HG02588 (cell line): ENCODE results near the gene ZGPAT.
"Not testable (repeated sequence)": the region's sequence is repeated elsewhere in the genome, so short reads cannot be mapped to it uniquely, and the experiment has no call there.

Source experiments
- ATAC-seq: cut with Tn5 transposase; IDR thresholded peaks from one replicate; pipeline ENCODE4 v1.9.1; 2021; ENCODE audit warnings: mild to moderate bottlenecking, moderate library complexity; ENCODE audit not compliant: unreplicated experiment

ZGPAT gene

GRCh38 chr20:63755933-63756647 is 48.3 kb downstream of the ZGPAT start:
- ATAC-seq, result no peak

- ATAC-seq, result no peak
These were observed 48.8 kb downstream of the ZGPAT start for GRCh38 chr20:63756648-63756991.

- ATAC-seq, result no peak
These were observed 50.3 kb downstream of the ZGPAT start for GRCh38 chr20:63758152-63758551.

DNA sequence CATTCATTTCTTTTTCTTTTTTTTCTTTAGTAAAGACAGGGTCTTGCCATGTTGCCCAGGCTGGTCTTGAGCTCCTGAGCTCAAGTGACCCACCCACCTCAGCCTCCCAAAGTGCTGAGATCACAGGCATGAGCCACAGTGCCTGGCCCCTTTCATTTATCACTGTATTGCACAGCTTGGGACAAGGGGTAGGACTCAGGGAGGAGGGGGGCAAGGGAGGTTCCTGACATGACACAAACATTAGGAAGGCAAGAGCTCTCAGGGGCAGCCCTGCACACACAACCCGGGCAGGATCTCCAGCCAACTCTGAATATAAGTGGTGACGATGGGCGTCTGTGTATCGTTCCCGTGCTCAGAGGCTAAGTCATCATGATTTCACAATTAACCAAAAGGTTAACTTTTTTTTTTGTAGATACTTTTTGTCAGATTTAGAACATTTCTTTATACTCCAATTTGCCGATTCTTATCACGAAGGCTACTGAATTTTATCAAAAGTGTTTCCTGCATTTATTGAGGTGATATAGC is 51.6 kb downstream of the ZGPAT start:
- no peak for ATAC-seq

- no peak for ATAC-seq
These were observed 57.4 kb downstream of the ZGPAT start for GRCh38 chr20:63765082-63765873.

DNA sequence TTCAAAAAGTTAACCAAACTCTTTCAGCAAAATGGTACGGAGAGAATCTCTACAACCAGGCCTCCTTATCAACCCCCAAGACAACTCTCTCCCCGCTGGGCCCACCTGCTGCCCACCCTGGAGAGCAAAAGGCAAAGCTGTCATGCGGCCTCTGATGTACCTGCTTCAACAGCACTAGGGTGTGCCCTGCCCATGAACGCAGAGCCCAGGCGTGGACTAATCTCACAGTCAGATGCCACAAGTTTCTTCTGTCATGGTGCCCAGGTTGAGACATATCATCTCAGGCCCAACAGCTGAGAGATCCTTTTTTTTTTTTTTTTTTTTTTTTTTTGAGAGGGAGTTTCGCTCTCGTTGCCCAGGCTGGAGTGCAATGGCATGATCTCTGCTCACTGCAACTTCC is 58.1 kb downstream of the ZGPAT start:
- no peak for ATAC-seq

DNA sequence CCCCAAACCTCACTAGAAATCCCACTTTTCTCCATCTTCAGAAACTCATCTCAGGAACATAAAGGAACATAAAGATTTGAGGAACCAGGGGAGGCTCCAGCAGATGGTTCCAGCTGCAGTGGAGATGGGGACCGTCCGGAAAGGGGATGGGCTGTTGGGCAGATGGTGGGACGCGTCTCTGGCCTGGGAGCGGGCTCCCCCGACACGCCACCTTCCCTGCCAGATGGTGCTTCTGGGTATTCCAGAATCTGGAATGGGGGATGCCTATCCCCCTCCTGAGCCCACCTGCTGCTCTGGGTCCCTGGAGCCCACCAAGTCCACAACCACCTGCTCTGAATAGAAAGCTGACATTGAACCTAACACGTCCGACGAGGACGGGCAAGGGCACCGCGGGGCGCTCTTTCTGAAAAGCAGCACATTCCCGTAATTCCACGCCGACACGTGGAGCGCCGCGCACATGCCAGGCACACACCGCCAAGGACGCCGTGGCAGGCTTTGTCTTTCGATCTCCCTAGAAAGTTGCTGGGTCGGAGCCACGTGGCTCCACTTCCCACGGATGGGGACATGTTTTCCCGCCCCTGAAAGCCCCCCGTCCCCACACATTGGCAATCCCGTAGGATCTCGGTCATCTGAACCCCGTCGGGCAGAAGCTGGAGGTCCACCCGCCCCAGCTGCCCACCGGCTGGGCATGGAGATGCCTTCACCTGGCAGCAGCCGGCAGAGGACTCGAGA is 59.0 kb downstream of the ZGPAT start:
- no peak for ATAC-seq

- ATAC-seq, result no peak
These were observed 59.6 kb downstream of the ZGPAT start for GRCh38 chr20:63767456-63767855.

GRCh38 chr20:63767886-63768285 is 60.0 kb downstream of the ZGPAT start:
- ATAC-seq, result no peak

- no peak for ATAC-seq
These were observed 61.0 kb downstream of the ZGPAT start for GRCh38 chr20:63768591-63769515.

DNA sequence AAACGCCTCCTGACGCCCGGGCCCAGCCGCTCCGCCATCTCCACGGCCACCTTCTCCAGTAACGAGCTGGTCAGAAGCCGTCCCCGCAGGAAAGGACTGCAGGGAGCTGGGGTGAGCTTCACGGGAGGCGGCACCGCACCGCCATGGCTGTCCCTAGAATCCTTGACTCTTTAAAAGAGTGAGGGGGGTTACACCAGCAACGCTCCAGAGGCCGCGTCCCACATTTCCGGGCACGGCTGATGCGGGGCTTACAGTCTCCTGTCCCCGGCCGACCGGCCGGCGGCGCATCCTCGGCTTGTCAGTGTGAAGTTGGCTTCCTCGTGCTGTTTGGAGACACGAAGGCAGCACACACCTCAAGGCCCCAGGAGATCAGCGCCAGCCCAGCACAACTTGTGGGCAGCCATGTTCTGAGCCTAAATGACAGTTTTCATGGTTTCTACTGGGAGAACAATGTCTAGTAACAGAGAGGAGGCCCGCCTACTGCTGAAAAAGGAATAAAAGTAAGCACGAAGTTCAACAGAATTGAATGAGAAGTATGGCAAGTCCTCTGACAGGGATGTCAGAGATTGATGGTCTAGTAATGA is 62.1 kb downstream of the ZGPAT start:
- no peak for ATAC-seq

- no peak for ATAC-seq
These were observed 63.3 kb downstream of the ZGPAT start for GRCh38 chr20:63771046-63771707.

GRCh38 chr20:63772781-63773518 is 65.1 kb downstream of the ZGPAT start:
- no peak for ATAC-seq

DNA sequence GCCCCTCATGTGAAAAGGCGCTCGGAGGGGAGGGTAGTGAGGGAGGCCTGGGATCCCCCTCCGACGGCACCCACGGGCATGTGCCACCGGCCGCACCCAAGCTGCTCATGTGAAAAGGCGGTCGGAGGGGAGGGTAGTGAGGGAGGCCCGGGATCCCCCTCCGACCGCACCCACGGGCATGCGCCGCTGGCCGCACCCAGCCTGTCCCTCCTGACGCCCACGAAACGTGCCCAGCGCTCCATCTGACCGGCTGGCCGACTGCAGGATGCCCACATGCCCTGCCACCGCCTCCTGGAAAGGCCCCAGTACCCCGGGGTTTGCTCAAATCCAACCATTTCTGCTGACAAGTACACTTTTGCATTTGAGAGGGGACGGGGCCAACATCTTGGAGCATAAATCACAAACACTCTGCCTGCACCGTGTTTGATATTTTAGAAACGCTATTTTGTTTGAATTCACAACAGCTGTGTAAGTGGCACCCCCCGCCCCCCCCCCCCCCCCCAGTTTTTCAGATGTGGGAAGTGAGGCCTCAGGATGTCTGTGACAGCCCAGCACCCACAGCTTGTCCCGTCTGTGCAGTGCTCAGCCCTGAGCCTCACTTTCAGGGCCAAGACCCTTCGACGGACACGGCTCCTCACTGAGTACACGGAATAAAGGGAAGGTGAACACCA is 65.9 kb downstream of the ZGPAT start:
- no peak for ATAC-seq

DNA sequence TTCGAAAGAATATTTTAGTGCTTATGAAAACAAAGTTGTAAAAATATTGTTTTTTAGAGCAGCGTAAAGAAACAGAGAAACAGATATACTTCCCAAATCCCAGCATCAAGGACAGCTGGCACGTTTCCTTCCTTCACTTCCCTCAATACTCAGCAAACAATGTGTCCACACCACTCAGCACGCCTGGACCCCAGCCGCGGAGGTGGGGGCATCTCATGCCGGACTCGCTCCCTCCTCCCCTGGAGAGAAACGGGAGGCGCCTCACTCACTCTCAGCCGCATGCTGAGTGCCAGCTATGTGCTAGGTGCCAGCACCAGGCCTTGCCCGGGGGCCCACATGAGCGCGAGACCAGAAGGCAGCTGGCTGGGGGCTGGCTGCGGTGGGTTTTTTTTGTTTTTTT is 66.5 kb downstream of the ZGPAT start:
- no peak for ATAC-seq

DNA sequence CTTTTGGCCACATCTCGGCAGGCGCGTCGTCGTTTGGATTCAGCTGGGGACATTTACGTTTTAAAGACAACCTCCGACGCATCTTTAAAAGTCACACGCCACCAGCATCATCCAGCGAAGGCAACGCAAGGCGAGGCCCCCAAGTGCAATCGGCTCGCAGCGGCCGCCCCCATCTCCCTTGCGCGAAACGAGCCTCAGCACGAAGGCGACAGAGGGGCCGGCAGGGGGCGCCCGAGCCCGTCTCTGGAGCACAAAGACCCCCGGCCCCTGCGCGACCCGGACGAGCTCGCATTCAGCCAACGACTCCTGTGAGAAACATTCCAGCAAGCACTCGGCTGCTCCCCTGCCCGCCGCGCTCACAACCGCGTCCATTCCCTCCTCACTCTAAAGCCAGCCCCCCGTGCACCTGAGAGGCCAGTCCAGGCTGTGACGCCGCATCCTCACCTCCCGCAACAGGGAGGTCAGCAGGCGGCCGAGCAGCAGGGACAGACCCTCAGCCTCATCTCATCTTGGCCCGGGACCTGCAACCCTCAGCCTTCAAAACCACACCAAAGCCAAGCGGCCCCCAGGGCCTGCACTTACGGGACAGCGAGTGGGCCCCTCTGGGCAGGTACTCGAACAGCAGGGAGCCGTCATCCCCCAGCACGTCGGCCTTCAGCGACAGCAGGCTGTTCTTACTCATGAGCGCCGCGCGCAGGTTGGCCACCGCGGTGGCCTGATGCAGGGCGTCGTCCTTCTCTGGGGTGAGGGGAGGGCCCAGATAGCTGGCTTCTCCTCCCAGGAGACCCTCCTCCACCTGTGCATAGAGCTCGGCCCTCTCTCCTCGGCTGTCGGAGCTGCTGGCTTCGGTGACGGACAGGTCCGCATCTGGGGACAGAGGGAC is 67.5 kb downstream of the ZGPAT start:
- no peak for ATAC-seq

GRCh38 chr20:63776875-63777274 is 69.0 kb downstream of the ZGPAT start:
- not testable (repeated sequence) for ATAC-seq
